ENCODE measurements around the gene CATSPER3.

DNA sequence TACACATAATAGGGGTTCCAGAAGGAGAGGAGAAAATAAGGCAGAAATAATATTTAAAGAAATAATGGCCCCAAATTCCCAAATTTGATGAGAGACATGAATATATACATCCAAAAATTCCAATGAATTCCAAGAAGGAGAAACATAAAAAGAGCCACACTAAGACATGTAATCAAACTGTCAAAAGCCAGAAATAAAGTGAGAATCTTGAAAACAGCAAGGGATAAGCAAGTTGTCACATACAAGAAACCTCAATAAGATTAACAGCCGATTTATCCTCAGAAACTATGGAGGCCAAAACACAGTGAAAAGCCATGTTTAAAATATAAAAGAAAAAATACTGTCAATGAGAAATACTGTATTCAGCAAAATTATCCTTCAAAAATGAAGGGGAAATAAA is 14.5 kb downstream of the CATSPER3 start:
- TF ChIP-seq, protein P1, sequence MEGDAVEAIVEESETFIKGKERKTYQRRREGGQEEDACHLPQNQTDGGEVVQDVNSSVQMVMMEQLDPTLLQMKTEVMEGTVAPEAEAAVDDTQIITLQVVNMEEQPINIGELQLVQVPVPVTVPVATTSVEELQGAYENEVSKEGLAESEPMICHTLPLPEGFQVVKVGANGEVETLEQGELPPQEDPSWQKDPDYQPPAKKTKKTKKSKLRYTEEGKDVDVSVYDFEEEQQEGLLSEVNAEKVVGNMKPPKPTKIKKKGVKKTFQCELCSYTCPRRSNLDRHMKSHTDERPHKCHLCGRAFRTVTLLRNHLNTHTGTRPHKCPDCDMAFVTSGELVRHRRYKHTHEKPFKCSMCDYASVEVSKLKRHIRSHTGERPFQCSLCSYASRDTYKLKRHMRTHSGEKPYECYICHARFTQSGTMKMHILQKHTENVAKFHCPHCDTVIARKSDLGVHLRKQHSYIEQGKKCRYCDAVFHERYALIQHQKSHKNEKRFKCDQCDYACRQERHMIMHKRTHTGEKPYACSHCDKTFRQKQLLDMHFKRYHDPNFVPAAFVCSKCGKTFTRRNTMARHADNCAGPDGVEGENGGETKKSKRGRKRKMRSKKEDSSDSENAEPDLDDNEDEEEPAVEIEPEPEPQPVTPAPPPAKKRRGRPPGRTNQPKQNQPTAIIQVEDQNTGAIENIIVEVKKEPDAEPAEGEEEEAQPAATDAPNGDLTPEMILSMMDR (conservative IDR thresholded peaks at IDR 0.05; ENCODE audit: low read length), result no peak
- no peak for TF ChIP-seq EZH2phosphoT487 (IDR thresholded peaks at IDR 0.05; ENCODE audit: borderline replicate concordance)

All from Loucy (cell line).